ENCODE data around the gene AGRN.
"Not testable (repeated sequence)": the region's sequence is repeated elsewhere in the genome, so short reads cannot be mapped to it uniquely, and the experiment has no call there.

AGRN gene

DNA sequence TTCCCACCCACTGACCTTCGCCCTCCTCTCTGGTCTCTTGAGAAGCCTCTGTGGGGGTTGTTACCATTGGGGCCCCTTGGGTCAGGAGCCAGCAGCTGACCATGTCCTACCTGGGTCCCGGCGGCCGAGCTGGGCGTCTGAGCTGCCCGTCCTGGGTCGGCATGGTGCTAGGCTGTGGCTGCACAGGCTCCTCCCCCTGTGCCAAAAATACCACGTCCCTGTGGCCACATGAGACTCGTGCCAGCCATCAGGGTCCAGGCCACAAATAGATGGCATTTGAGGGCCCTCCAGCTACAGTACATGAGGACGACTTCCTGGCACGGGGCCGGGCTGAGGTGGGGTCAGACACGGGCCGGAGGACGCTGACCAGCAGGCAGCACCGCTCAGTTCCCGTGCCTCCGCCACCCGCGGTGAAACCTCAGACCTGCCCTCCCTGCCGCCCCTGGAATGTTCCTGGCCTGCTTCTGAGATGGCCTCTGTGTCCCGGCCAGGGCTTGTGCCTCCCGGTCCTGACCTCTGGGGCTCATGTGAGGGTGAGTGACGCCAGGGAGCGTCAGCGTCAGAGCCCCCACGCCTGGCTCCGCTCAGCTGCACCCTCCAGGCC lies 37.9 kb upstream of the AGRN start, which contains the start of gene PERM1:
TSS of gene PERM1 (minus strand) at position 139 of the 604 bp plus-strand sequence. CDS start 1,064 bp downstream, outside the sequence.
- DNase-seq, result no peak

GRCh38 chr1:982765-983436 lies 37.0 kb upstream of the AGRN start:
- no peak for DNase-seq

GRCh38 chr1:983798-984475 lies 36.0 kb upstream of the AGRN start:
- peak in 1 of 2 donors; percentile 65 for DNase-seq

GRCh38 chr1:984476-984814 lies 35.5 kb upstream of the AGRN start:
- DNase-seq, result no peak

- DNase-seq, result no peak
These were observed 34.8 kb upstream of the AGRN start for GRCh38 chr1:985126-985525.

GRCh38 chr1:988061-988460 lies 31.9 kb upstream of the AGRN start:
- DNase-seq, result not testable (repeated sequence)

DNA sequence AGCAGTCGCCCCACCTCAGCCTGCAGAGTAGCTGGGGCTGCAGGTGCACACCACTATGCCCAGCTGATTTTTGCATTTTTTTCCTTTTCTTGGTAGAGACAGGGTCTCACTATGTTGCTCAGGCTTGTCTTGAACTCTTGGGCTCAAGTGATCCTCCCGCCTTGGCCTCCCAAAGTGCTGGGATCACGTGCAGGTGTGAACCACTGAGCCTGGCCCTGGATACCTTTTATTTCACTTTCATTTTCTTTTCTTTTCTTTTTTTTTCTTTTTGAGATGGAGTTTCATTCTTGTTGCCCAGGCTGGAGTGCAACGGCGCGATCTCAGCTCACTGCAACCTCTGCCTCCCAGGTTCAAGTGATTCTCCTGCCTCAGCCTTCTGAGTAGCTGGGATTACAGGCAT lies 28.6 kb upstream of the AGRN start:
- not testable (repeated sequence) for DNase-seq

- no peak for DNase-seq
These were observed 28.0 kb upstream of the AGRN start for GRCh38 chr1:991895-992294.

DNA sequence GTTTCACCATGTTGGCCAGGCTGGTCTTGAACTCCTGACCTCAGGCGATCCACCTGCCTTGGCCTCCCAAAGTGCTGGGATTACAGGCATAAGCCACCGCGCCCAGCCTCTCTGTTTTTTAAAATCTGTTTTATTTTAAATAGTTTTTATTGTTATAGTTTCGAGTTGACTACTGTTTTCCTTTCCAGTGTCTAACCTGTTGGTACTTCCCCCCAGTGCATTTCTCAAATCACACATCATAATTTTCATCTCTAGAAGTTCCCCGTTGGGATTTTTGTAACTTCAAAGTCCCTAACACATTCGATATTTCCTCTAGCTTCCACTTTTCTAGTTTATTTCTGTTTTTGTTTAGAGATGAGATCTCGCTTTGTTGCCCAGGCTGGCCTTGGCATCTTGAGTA lies 27.6 kb upstream of the AGRN start:
- no peak for DNase-seq

GRCh38 chr1:993379-993995 lies 26.4 kb upstream of the AGRN start:
- no peak for DNase-seq

DNA sequence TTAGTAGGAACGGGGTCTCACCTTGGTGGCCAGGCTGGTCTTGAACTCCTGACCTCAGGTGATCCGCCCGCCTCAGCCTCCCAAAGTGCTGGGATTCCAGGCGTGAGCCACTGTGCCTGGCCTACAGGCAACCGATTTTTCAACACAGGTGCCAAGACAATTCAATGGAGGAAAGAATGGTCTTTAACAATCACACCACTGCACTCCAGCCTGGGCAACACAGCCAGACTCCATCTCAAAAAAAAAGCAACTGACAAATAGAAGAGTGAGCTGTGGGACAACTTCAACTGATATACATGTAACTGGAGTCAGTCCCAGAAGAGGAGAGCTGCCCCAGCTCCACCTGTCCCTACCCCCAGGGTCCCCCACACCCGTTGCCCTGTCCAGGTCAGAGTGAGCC lies 25.4 kb upstream of the AGRN start:
- not testable (repeated sequence) for DNase-seq

DNA sequence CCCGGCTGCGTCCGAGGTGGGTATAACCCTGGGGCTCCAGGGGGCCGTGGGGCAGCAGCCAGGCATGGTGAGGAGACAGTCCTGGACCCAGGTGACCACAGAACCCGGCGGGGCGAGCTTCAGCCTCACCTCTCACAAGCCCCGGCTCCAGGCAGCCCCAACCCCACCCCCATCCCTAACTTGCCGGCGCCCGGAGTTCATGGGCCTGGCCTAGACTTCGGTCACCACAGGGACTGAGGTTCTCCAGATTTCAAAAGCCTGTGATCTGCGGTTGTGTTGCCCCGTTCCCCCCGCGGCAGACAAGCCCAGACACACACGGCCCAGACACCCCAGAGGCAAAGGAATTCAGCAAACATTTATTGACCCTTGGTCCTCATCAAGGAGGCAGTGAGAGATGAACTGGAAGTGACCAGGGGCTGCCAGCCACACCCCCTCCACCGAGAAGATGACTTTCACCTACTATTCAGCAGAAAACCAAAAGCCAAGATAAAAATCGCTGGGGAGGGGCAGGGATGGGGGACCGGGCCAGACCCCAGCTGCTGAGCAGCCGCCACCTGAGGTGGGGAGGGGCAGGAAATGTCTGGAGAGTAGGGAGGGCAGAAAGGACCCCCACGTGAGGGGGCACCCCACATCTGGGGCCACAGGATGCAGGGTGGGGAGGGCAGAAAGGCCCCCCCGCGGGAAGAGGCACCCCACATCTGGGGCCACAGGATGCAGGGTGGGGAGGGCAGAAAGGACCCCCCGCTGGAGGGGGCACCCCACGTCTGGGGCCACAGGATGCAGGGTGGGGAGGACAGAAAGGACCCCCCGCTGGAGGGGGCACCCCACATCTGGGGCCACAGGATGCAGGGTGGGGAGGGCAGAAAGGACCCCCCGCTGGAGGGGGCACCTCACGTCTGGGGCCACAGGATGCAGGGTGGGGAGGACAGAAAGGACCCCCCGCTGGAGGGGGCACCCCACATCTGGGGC lies 24.0 kb upstream of the AGRN start:
- DNase-seq, result no peak

- DNase-seq, result no peak
These were observed 22.8 kb upstream of the AGRN start for GRCh38 chr1:996851-997712.

DNA sequence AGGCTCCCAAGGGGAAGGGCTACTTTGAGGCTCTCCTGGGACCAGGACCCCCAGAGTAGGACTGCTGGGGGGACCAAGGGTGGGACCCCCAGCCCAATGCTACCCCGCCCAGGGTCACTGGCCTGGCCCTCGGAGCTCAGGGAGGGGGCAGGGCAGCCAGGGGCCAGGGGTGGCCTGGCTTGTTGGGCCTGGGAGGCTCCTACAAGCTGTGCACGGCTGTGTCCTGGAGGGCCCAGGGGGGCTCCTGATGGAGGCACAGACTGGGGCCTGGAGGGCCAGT lies 22.3 kb upstream of the AGRN start:
- DNase-seq, result no peak

DNA sequence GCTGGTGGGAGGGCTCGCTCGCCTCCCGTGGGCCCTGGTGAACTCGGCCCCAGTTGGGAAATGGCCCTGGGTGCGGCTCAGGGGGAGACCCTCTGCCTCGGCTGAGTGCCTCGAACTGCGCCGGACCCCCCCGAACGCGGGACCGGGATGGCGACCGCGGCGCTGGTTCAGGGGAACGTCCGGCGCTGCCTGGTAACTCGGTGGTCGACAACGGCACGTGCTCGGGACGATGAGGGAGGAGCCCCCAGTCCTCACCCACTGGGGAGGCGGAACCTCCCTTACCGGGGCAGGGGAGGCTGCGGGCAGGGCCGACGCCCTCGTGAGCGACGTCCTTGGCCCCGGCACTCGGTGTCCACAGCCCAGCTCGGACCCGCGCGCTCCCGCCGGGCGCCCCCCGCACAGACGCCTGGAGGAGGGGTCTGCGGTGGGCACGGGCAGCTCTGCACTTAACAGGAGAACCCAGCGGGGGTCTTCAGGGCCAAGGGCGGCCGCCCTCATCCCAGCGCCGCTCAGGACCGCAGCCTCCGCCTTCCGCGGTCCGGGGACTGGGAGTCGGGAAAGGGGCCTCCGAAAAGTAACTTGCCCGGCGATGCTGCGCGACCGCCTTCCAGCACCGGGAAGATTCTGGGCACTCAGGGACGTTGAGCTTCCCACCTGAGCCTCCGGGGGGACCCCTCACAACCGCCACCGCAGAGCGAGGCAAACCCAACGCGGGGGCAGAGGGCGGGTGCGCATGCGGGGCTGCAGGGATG lies 21.8 kb upstream of the AGRN start:
- DNase-seq, result no peak

DNA sequence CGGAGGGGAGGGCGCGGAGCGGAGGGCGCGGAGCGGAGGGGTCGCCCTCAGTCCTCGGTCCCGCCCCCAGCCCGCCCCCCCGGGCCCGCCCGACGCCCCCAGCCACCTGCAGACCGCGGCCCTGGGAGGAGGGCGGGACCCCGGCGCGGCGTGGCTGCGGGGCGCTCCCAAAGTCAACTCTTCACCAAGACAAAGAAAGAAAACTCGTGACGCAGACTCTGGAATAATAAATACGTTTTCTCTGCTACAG lies 21.2 kb upstream of the AGRN start:
- DNase-seq, result no peak

DNA sequence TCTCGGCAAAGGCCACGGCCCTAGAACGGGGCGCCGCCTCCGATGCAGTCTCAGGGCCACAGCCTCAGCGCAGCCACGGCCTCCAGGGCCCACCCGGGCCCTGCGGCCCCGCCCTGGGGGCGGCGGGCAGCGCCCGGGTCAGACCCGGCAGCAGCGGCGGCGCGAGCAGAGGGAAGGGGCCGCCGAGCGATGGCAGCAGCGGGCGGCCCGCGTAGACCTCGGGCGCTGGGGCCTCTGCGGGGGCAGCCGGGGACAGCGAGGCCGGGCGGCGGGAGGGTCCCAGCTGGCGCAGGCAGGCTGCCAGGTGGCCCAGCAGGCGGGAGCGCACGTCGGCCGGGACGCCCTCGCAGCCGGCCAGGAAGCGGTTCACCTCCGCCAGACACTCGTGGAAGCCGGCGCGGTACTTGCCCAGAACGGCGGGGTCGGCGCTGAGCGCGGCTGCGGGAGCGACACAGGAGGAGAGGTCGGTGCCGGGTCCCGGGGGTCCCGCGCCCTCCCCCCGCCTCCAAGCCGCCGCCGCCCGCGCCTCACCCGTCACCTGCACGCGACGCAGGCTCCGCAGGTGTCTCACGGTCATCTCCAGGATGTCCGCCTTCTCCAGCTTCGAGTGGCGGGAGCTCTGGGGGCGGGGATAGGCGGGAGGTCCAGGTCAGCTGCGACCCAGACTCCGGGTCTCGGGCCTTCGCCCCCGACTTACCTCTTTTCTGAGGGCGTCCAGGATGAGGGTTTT lies 20.8 kb upstream of the AGRN start:
- no peak for DNase-seq

GRCh38 chr1:999725-1000356 lies 20.1 kb upstream of the AGRN start, which contains the start of gene HES4:
TSS of gene HES4 (minus strand) at chr1:1000097. CDS start at chr1:999973, 124 bp downstream.
- peak; percentile 56 to 59 for DNase-seq

- DNase-seq, result peak; percentile 60 to 73
These were observed 19.4 kb upstream of the AGRN start for GRCh38 chr1:1000357-1001056.
